IMR-90 (cell line): Measurements from ENCODE around the gene STAT5A. TPM values are rescaled to one million over a fixed set of nuclear protein-coding genes. Genes with fewer than 3 reads are reported as not detected.

ENCODE experiments used
- ATAC-seq: fragments of 200-7000 bp; cut with Tn5 transposase; 2 replicates; pipeline ENCODE4 v1.9.1; 2020; ENCODE audit warnings: low read depth, mild to moderate bottlenecking, moderate library complexity
- BruUV-seq: library from RNA; stranded (reverse); fragments of 400-500 nt; replicated peaks from 2 replicates; lab custom pipeline; 2021; lab: Mats Ljungman, UMichigan
- CTCF ChIA-PET: fragments of 300-600 bp; formaldehyde crosslinking; extraction: SDS; loops from one replicate; lab custom pipeline; 2021; ENCODE audit warnings: antibody characterized with exemption; lab: Yijun Ruan, JAX
- POLR2A ChIA-PET: fragments of 300-600 bp; sonication (Branson Sonifier 250); formaldehyde crosslinking; loops from one replicate; lab custom pipeline; 2022; ENCODE audit warnings: antibody characterized with exemption; ENCODE audit not compliant: unreplicated experiment; lab: Charles Lee
- DNase-seq: peaks from one replicate; pipeline ENCODE4 v3.0.0; 2013
- H2AFZ ChIP-seq: replicated peaks from 2 replicates; pipeline ENCODE3; 2013; ENCODE audit warnings: low read length, mild to moderate bottlenecking; ENCODE audit not compliant: poor library complexity
- H2AK5ac ChIP-seq: 2 replicates; pipeline ENCODE4 v1.6.1; 2013; ENCODE audit warnings: low read depth, low read length, inconsistent platforms
- H2AK9ac ChIP-seq: replicated peaks from 2 replicates; pipeline ENCODE3; 2013; ENCODE audit warnings: mild to moderate bottlenecking, low read depth, low read length, moderate library complexity; ENCODE audit not compliant: poor library complexity
- H2BK120ac ChIP-seq: 2 replicates; pipeline ENCODE4 v1.6.1; 2013; ENCODE audit warnings: low read depth, low read length, inconsistent platforms
- H2BK15ac ChIP-seq: 3 replicates; pipeline ENCODE4 v1.6.1; 2013; ENCODE audit warnings: low read depth, low read length, inconsistent platforms
- H2BK20ac ChIP-seq: 2 replicates; pipeline ENCODE4 v1.6.1; 2013; ENCODE audit warnings: low read depth, mild to moderate bottlenecking, inconsistent platforms, low read length, moderate library complexity
- H2BK5ac ChIP-seq: 2 replicates; pipeline ENCODE4 v1.6.1; 2013; ENCODE audit warnings: mild to moderate bottlenecking, low read depth, low read length, inconsistent platforms; ENCODE audit not compliant: poor library complexity, severe bottlenecking
- H3K14ac ChIP-seq: replicated peaks from 2 replicates; pipeline ENCODE4 v1.6.1; 2013; ENCODE audit warnings: low read depth, low read length, inconsistent platforms
- H3K18ac ChIP-seq: 2 replicates; pipeline ENCODE4 v1.6.1; 2013; ENCODE audit warnings: low read depth, low read length, control low read depth
- H3K23ac ChIP-seq: 2 replicates; pipeline ENCODE4 v1.6.1; 2013; ENCODE audit warnings: low read depth, low read length, inconsistent platforms
- H3K27ac ChIP-seq: 2 replicates; pipeline ENCODE4 v1.5.1; 2013; ENCODE audit warnings: mild to moderate bottlenecking, control low read depth, low read length; ENCODE audit not compliant: insufficient read depth
- H3K27me3 ChIP-seq: 2 replicates; pipeline ENCODE4 v1.6.1; 2013; ENCODE audit warnings: low read length; ENCODE audit not compliant: control insufficient read depth, insufficient read depth
- H3K36me3 ChIP-seq: 2 replicates; pipeline ENCODE4 v1.6.1; 2013; ENCODE audit warnings: low read length, mixed read lengths; ENCODE audit not compliant: control insufficient read depth, insufficient read depth
- H3K4ac ChIP-seq: 2 replicates; pipeline ENCODE4 v1.6.1; 2013; ENCODE audit warnings: low read depth, low read length, inconsistent platforms
- H3K4me1 ChIP-seq: 2 replicates; pipeline ENCODE4 v1.6.1; 2013; ENCODE audit warnings: low read length, mixed read lengths; ENCODE audit not compliant: control insufficient read depth, insufficient read depth
- H3K4me2 ChIP-seq: 2 replicates; pipeline ENCODE4 v1.6.1; 2013; ENCODE audit warnings: low read depth, mild to moderate bottlenecking, control low read depth, low read length, moderate library complexity
- H3K4me3 ChIP-seq: 2 replicates; pipeline ENCODE4 v1.5.1; 2013; ENCODE audit warnings: low read depth, mild to moderate bottlenecking, control low read depth, low read length, moderate library complexity; ENCODE audit not compliant: insufficient read depth
- H3K56ac ChIP-seq: 2 replicates; pipeline ENCODE4 v1.6.1; 2013; ENCODE audit warnings: low read length, inconsistent platforms; ENCODE audit not compliant: insufficient read depth; ENCODE audit errors: extremely low read depth
- H3K79me1 ChIP-seq, 2 experiments: 2 replicates each; pipeline ENCODE4 v1.6.1; 2013; ENCODE audit warnings: low read length in 2 of 2, inconsistent platforms in 1 of 2, low read depth in 1 of 2
- H3K9ac ChIP-seq: 2 replicates; pipeline ENCODE4 v1.6.1; 2013; ENCODE audit warnings: low read depth, low read length, control low read depth
- H3K9me1 ChIP-seq: 2 replicates; pipeline ENCODE4 v1.6.1; 2013; ENCODE audit warnings: low read length, inconsistent platforms; ENCODE audit not compliant: insufficient read depth
- H3K9me3 ChIP-seq: 2 replicates; pipeline ENCODE4 v1.6.1; 2013; ENCODE audit warnings: low read length; ENCODE audit not compliant: control insufficient read depth, insufficient read depth
- H4K20me1 ChIP-seq: 2 replicates; pipeline ENCODE4 v1.6.1; 2013; ENCODE audit warnings: low read length, inconsistent platforms; ENCODE audit not compliant: insufficient read depth
- H4K5ac ChIP-seq: 2 replicates; pipeline ENCODE4 v1.6.1; 2013; ENCODE audit warnings: mild to moderate bottlenecking, low read depth, low read length, control low read depth
- H4K8ac ChIP-seq, 2 experiments: 2 replicates each; pipeline ENCODE4 v1.6.1; 2013; ENCODE audit warnings: low read depth in 2 of 2, low read length in 2 of 2, control low read depth in 1 of 2, inconsistent platforms in 1 of 2
- H4K91ac ChIP-seq: 2 replicates; pipeline ENCODE4 v1.6.1; 2013; ENCODE audit warnings: low read depth, low read length, inconsistent platforms; ENCODE audit not compliant: insufficient read depth
- BHLHE40 ChIP-seq: fragments of 150-350 bp; IDR thresholded peaks from 2 replicates; pipeline ENCODE4 v1.6.1; 2016; ENCODE audit warnings: mild to moderate bottlenecking, low read depth, low read length
- CEBPB ChIP-seq: IDR thresholded peaks from 2 replicates; pipeline ENCODE4 v1.6.1; 2012; ENCODE audit warnings: low read depth, low read length, improper control_type of control experiment
- CHD1 ChIP-seq: IDR thresholded peaks from 2 replicates; pipeline ENCODE4 v1.6.1; 2012; ENCODE audit warnings: low read depth, low read length, improper control_type of control experiment
- CTCF ChIP-seq: conservative IDR thresholded peaks from 2 replicates; pipeline ENCODE4 v1.5.1; 2012; ENCODE audit warnings: mild to moderate bottlenecking, low read depth, low read length, improper control_type of control experiment
- ELK1 ChIP-seq: fragments of 150-350 bp; IDR thresholded peaks from 2 replicates; pipeline ENCODE4 v1.6.1; 2016; ENCODE audit warnings: low read depth, mild to moderate bottlenecking, low read length, moderate library complexity, borderline replicate concordance
- FOS ChIP-seq: fragments of 150-350 bp; IDR thresholded peaks from 2 replicates; pipeline ENCODE4 v1.6.1; 2016; ENCODE audit warnings: low read depth, low read length
- MAFK ChIP-seq: IDR thresholded peaks from 2 replicates; pipeline ENCODE4 v1.6.1; 2012; ENCODE audit warnings: low read depth, low read length, improper control_type of control experiment
- NFE2L2 ChIP-seq: fragments of 150-350 bp; IDR thresholded peaks from 2 replicates; pipeline ENCODE4 v1.6.1; 2016; ENCODE audit warnings: low read depth, mild to moderate bottlenecking, low read length
- RCOR1 ChIP-seq: IDR thresholded peaks from 2 replicates; pipeline ENCODE4 v1.6.1; 2012; ENCODE audit warnings: mild to moderate bottlenecking, low read length, improper control_type of control experiment; ENCODE audit not compliant: insufficient replicate concordance
- SMC3 ChIP-seq: fragments of 150-350 bp; IDR thresholded peaks from 2 replicates; pipeline ENCODE4 v1.6.1; 2016; ENCODE audit warnings: low read depth, mild to moderate bottlenecking, antibody characterized with exemption, low read length, moderate library complexity
- WGBS, 2 experiments: methylation state at CpG; one replicate each; pipeline versions ENCODE4 v1.1.5 to v1.1.7; 2013; ENCODE audit warnings: missing lambda C conversion rate in 2 of 2; ENCODE audit not compliant: insufficient read length in 1 of 2; ENCODE audit errors: extremely low coverage in 2 of 2; 5-methylcytosine and 5-hydroxymethylcytosine counted together
- dilution Hi-C: fragments of 300-500 bp; cut with HindIII; formaldehyde crosslinking; loops from one replicate; pipeline ENCODE4 v1.14.3; 2018; ENCODE audit warnings: low sequenced_read_pairs; ENCODE audit not compliant: unreplicated experiment
- in situ Hi-C: fragments of 300-500 bp; cut with MboI; formaldehyde crosslinking; loops from 3 replicates; pipeline ENCODE4 v1.14.3; 2019; ENCODE audit warnings: low sequenced_read_pairs, inconsistent platforms, mixed read lengths
- intact Hi-C: fragments of 100-400 bp; cut with micrococcal nuclease; formaldehyde crosslinking; loops from 2 replicates; pipeline ENCODE4 v1.10.0; 2022
- polyA plus RNA-seq, 3 experiments: library from polyadenylated mRNA; depleted of rRNA; stranded (reverse); fragments of >200 nt; gene quantifications; 2 replicates each; pipeline ENCODE4 v1.2.3, GENCODE V29; 2012; ENCODE audit warnings: low replicate concordance in 1 of 3
- total RNA-seq: library from RNA; depleted of rRNA; stranded (reverse); fragments of >200 nt; gene quantifications from 2 replicates; pipeline ENCODE4 v1.2.3, GENCODE V29; 2012

The STAT5A gene
- total and polyA plus RNA-seq, 2 of the 4 experiments (the other 2 are of a cell fraction): 1.3 to 1.4 TPM

- no peak overlapping the region for H4K91ac ChIP-seq
- H3K9me1 ChIP-seq: peaks cover 26% of the 10 kb centered on the region
- no CpG with 5 or more reads among the region's 7 CpGs for WGBS, 2 experiments
- peaks cover 74% of the 10 kb centered on the region for H4K20me1 ChIP-seq
- no peak overlapping the region for H3K4me2 ChIP-seq
- H2BK20ac ChIP-seq: no peak overlapping the region
- no peaks in the 10 kb centered on the region for H3K27me3 ChIP-seq
- DNase-seq (no peak), ATAC-seq (no peak)
- in situ Hi-C loops: no loop called here
- H2BK15ac ChIP-seq: no peak overlapping the region
- H2AK9ac ChIP-seq: no peak overlapping the region
- no peak overlapping the region for H3K23ac ChIP-seq
- ChIA-PET POLR2A (no interaction called here), CTCF (no interaction called here)
- H2BK120ac ChIP-seq: no peak overlapping the region
- intact Hi-C loops: no loop called here
- no peak overlapping the region for H3K27ac ChIP-seq
- H3K79me1 ChIP-seq: peaks cover 24 to 89% of the 10 kb centered on the region in 2 experiments
- TF ChIP-seq CTCF (no peak), ELK1 (no peak), RCOR1 (no peak), BHLHE40 (no peak), CEBPB (no peak), FOS (no peak), SMC3 (no peak), NFE2L2 (no peak), CHD1 (no peak), MAFK (no peak)
- H4K5ac ChIP-seq: no peak overlapping the region
- peaks cover 10% of the 10 kb centered on the region for H3K4me1 ChIP-seq
- H2AFZ ChIP-seq: no peak overlapping the region
- no peak overlapping the region for H3K4me3 ChIP-seq
- dilution Hi-C loops: no loop called here
- H2AK5ac ChIP-seq: no peak overlapping the region
- H3K14ac ChIP-seq: no peak overlapping the region
- H3K4ac ChIP-seq: no peak overlapping the region
- no peak overlapping the region for H2BK5ac ChIP-seq
- H3K18ac ChIP-seq: no peak overlapping the region
- peaks cover 3% of the 10 kb centered on the region for H3K36me3 ChIP-seq
- no peaks in the 10 kb centered on the region for H3K9me3 ChIP-seq
- no TSS peak for BruUV-seq
- H4K8ac ChIP-seq: no peak overlapping the region
- no peak overlapping the region for H3K9ac ChIP-seq
- no peak overlapping the region for H3K56ac ChIP-seq
These were observed 70.8 kb downstream of the STAT5A start for GRCh38 chr17:42359133-42359532.
